B cell (primary cell): Measurements from ENCODE around the gene ANKFY1. TPM values are rescaled to one million over a fixed set of nuclear protein-coding genes. Genes with fewer than 3 reads are reported as not detected.

ENCODE experiments used
- ATAC-seq: fragments of 200-7000 bp; cut with Tn5 transposase; one replicate; pipeline ENCODE4 v1.10.0; 2021; ENCODE audit warnings: low read depth, mild to moderate bottlenecking, moderate number of reproducible peaks, moderate library complexity
- CTCF ChIA-PET: fragments of 350-600 bp; sonication (Branson Sonifier 250); formaldehyde crosslinking; loops from one replicate; lab custom pipeline; 2021; ENCODE audit warnings: antibody characterized with exemption, inconsistent platforms; lab: Charles Lee
- POLR2A ChIA-PET: fragments of 350-600 bp; sonication (Branson Sonifier 250); formaldehyde crosslinking; loops from one replicate; lab custom pipeline; 2021; ENCODE audit warnings: antibody characterized with exemption; lab: Charles Lee
- DNase-seq: peaks from one replicate; pipeline ENCODE4 v3.0.0; 2013
- H2AFZ ChIP-seq: 2 replicates; pipeline ENCODE4 v1.6.1; 2012; ENCODE audit warnings: mild to moderate bottlenecking, low read depth, low read length; ENCODE audit not compliant: insufficient read depth, poor library complexity, severe bottlenecking
- H3K27ac ChIP-seq, 2 donors: 1 replicate in 1 of 2; 2 replicates in 1 of 2; pipeline ENCODE4 v1.5.1; 2012 to 2013; ENCODE audit warnings: low read length in 2 of 2, mild to moderate bottlenecking in 2 of 2, moderate library complexity in 1 of 2
- H3K27me3 ChIP-seq, 4 experiments: fragments of 200-600 bp in 1 of 4; sonication (generic) in 1 of 4; replicated peaks in 1 of 4; 1 replicate in 2 of 4; 2 replicates in 2 of 4; pipeline versions ENCODE4 v1.6.1 to v1.7.0; 2013 to 2016; ENCODE audit warnings: low read length in 3 of 4, mild to moderate bottlenecking in 2 of 4, mixed read lengths in 1 of 4, moderate library complexity in 1 of 4; ENCODE audit not compliant: insufficient read depth in 4 of 4, control insufficient read depth in 3 of 4; ENCODE audit errors: control extremely low read depth in 1 of 4
- H3K36me3 ChIP-seq, 2 experiments: replicated peaks in 1 of 2; 1 replicate in 1 of 2; 2 replicates in 1 of 2; pipeline versions ENCODE4 v1.6.1 to v1.7.1; 2013; ENCODE audit warnings: low read length in 1 of 2; ENCODE audit not compliant: insufficient read depth in 2 of 2, control insufficient read depth in 1 of 2; ENCODE audit errors: control extremely low read depth in 1 of 2, extremely low read depth in 1 of 2
- H3K4me1 ChIP-seq, 2 donors: fragments of 200-600 bp in 1 of 2; sonication (generic) in 1 of 2; 1 replicate in 1 of 2; 2 replicates in 1 of 2; pipeline versions ENCODE4 v1.5.1 to v1.6.1; 2013 to 2017; ENCODE audit warnings: low read length in 2 of 2; ENCODE audit not compliant: control insufficient read depth in 2 of 2, insufficient read depth in 2 of 2
- H3K4me2 ChIP-seq: replicated peaks from 2 replicates; pipeline ENCODE3; 2012; ENCODE audit warnings: mild to moderate bottlenecking, low read depth, low read length; ENCODE audit not compliant: poor library complexity, severe bottlenecking
- H3K4me3 ChIP-seq, 5 experiments: fragments of 200-600 bp in 1 of 5; sonication (generic) in 1 of 5; 1 replicate in 3 of 5; 2 replicates in 2 of 5; pipeline versions ENCODE4 v1.5.1 to v1.7.0; 2011 to 2016; ENCODE audit warnings: low read length in 4 of 5, mild to moderate bottlenecking in 4 of 5, low read depth in 2 of 5, control low read depth in 1 of 5, moderate library complexity in 1 of 5; ENCODE audit not compliant: insufficient read depth in 1 of 5; ENCODE audit errors: control extremely low read depth in 1 of 5, extremely low read depth in 1 of 5
- H3K79me2 ChIP-seq: fragments of 200-600 bp; sonication (generic); one replicate; pipeline ENCODE4 v1.6.0; 2016; ENCODE audit warnings: low read length; ENCODE audit not compliant: control insufficient read depth, insufficient read depth
- H3K9ac ChIP-seq: fragments of 200-600 bp; sonication (generic); 2 replicates; pipeline ENCODE4 v1.6.1; 2017; ENCODE audit warnings: mild to moderate bottlenecking, low read length, moderate library complexity
- H3K9me3 ChIP-seq, 3 donors: one replicate each; pipeline versions ENCODE4 v1.6.1 to v1.7.1; 2013; ENCODE audit warnings: low read length in 2 of 3; ENCODE audit not compliant: control insufficient read depth in 2 of 3, insufficient read depth in 1 of 3; ENCODE audit errors: control extremely low read depth in 1 of 3
- H4K20me1 ChIP-seq: 2 replicates; pipeline ENCODE4 v1.6.0; 2012; ENCODE audit warnings: mild to moderate bottlenecking, low read length; ENCODE audit not compliant: insufficient read depth, control insufficient read depth, poor library complexity, severe bottlenecking
- H3K27ac Mint-ChIP-seq: one replicate; pipeline ENCODE4 v1.8.0; 2021; ENCODE audit warnings: mixed read lengths
- H3K27me3 Mint-ChIP-seq: one replicate; pipeline ENCODE4 v1.8.0; 2021; ENCODE audit warnings: mixed read lengths
- H3K4me1 Mint-ChIP-seq: one replicate; pipeline ENCODE4 v1.8.0; 2021; ENCODE audit warnings: mixed read lengths
- H3K4me3 Mint-ChIP-seq: one replicate; pipeline ENCODE4 v1.8.0; 2021; ENCODE audit warnings: mixed read lengths
- H3K9me3 Mint-ChIP-seq: one replicate; pipeline ENCODE4 v1.8.0; 2022; ENCODE audit warnings: mixed read lengths; ENCODE audit not compliant: insufficient read depth
- EZH2 ChIP-seq: IDR thresholded peaks from 2 replicates; pipeline ENCODE4 v1.6.1; 2012; ENCODE audit warnings: borderline replicate concordance, low read depth, mild to moderate bottlenecking, moderate library complexity, low read length; ENCODE audit not compliant: insufficient read depth, poor library complexity, severe bottlenecking
- WGBS: methylation state at CpG from one replicate; pipeline ENCODE4 v1.1.5; 2013; ENCODE audit warnings: missing lambda C conversion rate; ENCODE audit not compliant: insufficient coverage; 5-methylcytosine and 5-hydroxymethylcytosine counted together
- intact Hi-C: fragments of 100-400 bp; cut with micrococcal nuclease; formaldehyde crosslinking; loops from one replicate; pipeline ENCODE4 v1.10.0; 2022
- polyA plus RNA-seq: library from polyadenylated mRNA; depleted of rRNA; stranded (reverse); fragments of >200 nt; gene quantifications from 2 replicates; pipeline ENCODE4 v1.2.3, GENCODE V29; 2012
- total RNA-seq, 2 donors: library from RNA; stranded (reverse); fragments of 120-200 nt in 1 of 2; gene quantifications; 1 replicate in 1 of 2; 2 replicates in 1 of 2; pipeline versions ENCODE4 v1.2.3 to v1.2.4, GENCODE V29; 2013 to 2022
- TF ChIP-seq, protein P1 (sequence below): fragments of 200-600 bp; IDR thresholded peaks from one replicate; pipeline ENCODE4 v1.8.0; 2022; ENCODE audit warnings: antibody characterized with exemption, mild to moderate bottlenecking

The ANKFY1 gene
- total and polyA plus RNA-seq, 2 donors (not counting 1 experiment from before 2014, with no cell fraction given), result 23.1 to 63.9 TPM

DNA sequence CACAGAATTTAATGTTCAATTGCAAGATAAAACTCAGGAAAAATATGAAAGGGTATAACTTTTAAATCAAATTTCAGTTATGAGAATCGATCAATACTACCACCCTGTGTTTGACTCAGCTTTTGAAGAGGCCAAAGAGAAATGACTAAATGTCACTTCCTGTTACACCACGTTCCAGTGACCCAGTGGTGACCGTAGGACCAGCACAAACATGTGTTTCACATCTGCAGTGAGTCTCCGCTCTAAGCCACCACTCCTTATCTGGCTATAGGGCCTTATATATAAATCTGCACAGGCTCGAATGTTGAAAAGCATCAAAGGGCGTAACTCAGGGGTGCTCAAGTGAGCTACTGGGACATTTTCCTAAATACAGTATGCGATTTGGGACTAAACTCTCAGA lies 84.7 kb downstream of the ANKFY1 start:
- H3K4me3 ChIP-seq, result no peak overlapping the region
- intact Hi-C loops, result no loop called here
- Mint-ChIP-seq H3K9me3 (no peaks in the 10 kb centered on the region), H3K4me3 (no peak overlapping the region), H3K4me1 (no peaks in the 10 kb centered on the region), H3K27me3 (no peaks in the 10 kb centered on the region), H3K27ac (no peak overlapping the region)
- no peak for TF ChIP-seq EZH2
- TF ChIP-seq, protein P1, sequence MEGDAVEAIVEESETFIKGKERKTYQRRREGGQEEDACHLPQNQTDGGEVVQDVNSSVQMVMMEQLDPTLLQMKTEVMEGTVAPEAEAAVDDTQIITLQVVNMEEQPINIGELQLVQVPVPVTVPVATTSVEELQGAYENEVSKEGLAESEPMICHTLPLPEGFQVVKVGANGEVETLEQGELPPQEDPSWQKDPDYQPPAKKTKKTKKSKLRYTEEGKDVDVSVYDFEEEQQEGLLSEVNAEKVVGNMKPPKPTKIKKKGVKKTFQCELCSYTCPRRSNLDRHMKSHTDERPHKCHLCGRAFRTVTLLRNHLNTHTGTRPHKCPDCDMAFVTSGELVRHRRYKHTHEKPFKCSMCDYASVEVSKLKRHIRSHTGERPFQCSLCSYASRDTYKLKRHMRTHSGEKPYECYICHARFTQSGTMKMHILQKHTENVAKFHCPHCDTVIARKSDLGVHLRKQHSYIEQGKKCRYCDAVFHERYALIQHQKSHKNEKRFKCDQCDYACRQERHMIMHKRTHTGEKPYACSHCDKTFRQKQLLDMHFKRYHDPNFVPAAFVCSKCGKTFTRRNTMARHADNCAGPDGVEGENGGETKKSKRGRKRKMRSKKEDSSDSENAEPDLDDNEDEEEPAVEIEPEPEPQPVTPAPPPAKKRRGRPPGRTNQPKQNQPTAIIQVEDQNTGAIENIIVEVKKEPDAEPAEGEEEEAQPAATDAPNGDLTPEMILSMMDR, result no peak
- ChIA-PET CTCF (no interaction called here), POLR2A (no interaction called here)
- no peaks in the 10 kb centered on the region for H4K20me1 ChIP-seq
- no peak for DNase-seq
- no peak overlapping the region for H3K9ac ChIP-seq
- no peaks in the 10 kb centered on the region for H3K9me3 ChIP-seq
- H3K36me3 ChIP-seq, result peaks cover 0 to 93% of the 10 kb centered on the region in 2 experiments
- 90% methylated on average over 5 of the region's 7 CpGs for WGBS
- ATAC-seq, result no peak
- no peaks in the 10 kb centered on the region for H3K4me1 ChIP-seq
- H3K27me3 ChIP-seq, result no peaks in the 10 kb centered on the region
- H3K27ac ChIP-seq, result no peak overlapping the region
- no peaks in the 10 kb centered on the region for H3K79me2 ChIP-seq
- H2AFZ ChIP-seq, result no peak overlapping the region
- H3K4me2 ChIP-seq, result no peak overlapping the region

DNA sequence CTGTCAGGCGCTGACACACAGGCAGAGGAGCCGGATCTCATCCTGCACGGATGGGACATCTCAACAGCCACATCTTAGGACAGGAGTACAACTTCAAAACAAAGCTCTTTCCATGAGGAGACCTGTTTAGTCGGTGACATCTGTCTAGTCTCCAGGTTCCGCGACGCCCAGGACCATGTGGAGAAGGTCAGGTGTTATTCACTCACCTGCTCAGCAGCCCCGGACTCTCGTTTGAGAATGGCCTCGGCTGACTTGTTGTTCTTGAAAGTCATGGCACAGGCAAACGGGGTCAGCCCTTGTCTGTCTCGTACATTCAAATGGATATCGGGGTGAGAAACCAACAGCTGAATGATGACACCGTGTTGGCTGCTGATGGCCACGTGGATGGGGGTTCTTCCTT lies 85.1 kb downstream of the ANKFY1 start:
- Histone ChIP-seq H3K4me1 (no peaks in the 10 kb centered on the region), H3K36me3 (peaks cover 0 to 93% of the 10 kb centered on the region in 2 experiments), H3K4me3 (no peak overlapping the region), H3K27ac (no peak overlapping the region), H2AFZ (no peak overlapping the region), H3K9me3 (no peaks in the 10 kb centered on the region), H3K9ac (no peak overlapping the region), H3K79me2 (no peaks in the 10 kb centered on the region), H3K27me3 (no peaks in the 10 kb centered on the region), H4K20me1 (no peaks in the 10 kb centered on the region), H3K4me2 (no peak overlapping the region)
- H3K4me1 Mint-ChIP-seq, result no peaks in the 10 kb centered on the region
- no peak overlapping the region for H3K4me3 Mint-ChIP-seq
- TF ChIP-seq, protein P1, result no peak
- ATAC-seq (no peak), DNase-seq (no peak)
- H3K27ac Mint-ChIP-seq, result no peak overlapping the region
- WGBS, result 98% methylated on average over 14 of the region's 15 CpGs
- ChIA-PET CTCF (no interaction called here), POLR2A (no interaction called here)
- no peaks in the 10 kb centered on the region for H3K9me3 Mint-ChIP-seq
- no peaks in the 10 kb centered on the region for H3K27me3 Mint-ChIP-seq
- intact Hi-C loops, result no loop called here
